ENCODE data around the gene THRB. TPM values are rescaled to one million over a fixed set of nuclear protein-coding genes. Genes with fewer than 3 reads are reported as not detected.

The THRB gene
- total RNA-seq, 1 donor from 2014 or later: 0.31 TPM

DNA sequence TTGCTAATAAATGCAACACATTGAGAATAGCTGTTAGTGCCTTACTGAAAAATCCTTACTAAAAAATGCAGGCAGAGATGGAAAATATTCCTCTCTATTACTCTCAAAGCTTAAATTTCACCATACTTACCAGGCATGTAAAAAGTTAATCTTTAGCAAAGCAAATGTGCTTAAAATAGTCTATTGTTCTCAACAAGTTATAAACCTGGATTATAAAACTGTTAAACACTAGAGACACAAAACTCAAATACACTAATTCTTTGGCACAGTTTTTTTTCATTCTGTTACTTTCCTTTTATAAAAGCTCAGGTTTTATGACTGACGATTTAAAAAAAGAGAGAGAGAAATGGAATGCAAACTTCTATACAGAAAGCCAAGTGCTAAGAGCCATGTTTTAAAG is 119.8 kb downstream of the THRB start:
- H3K4me1 Mint-ChIP-seq: no peaks in the 10 kb centered on the region
- H3K9me3 Mint-ChIP-seq: no peaks in the 10 kb centered on the region
- no peaks in the 10 kb centered on the region for H3K27me3 Mint-ChIP-seq
- no peak for DNase-seq
- POLR2A ChIA-PET: no interaction called here
- CTCF ChIA-PET: interaction anchor here (0.7 kb wide), 1 partner anchor 636 kb away, joined by 3 read pairs; no protein-coding TSS in a partner anchor
- no peak for ATAC-seq (ENCODE audit: low read depth)
- TF ChIP-seq, protein P1, sequence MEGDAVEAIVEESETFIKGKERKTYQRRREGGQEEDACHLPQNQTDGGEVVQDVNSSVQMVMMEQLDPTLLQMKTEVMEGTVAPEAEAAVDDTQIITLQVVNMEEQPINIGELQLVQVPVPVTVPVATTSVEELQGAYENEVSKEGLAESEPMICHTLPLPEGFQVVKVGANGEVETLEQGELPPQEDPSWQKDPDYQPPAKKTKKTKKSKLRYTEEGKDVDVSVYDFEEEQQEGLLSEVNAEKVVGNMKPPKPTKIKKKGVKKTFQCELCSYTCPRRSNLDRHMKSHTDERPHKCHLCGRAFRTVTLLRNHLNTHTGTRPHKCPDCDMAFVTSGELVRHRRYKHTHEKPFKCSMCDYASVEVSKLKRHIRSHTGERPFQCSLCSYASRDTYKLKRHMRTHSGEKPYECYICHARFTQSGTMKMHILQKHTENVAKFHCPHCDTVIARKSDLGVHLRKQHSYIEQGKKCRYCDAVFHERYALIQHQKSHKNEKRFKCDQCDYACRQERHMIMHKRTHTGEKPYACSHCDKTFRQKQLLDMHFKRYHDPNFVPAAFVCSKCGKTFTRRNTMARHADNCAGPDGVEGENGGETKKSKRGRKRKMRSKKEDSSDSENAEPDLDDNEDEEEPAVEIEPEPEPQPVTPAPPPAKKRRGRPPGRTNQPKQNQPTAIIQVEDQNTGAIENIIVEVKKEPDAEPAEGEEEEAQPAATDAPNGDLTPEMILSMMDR (IDR thresholded peaks at IDR 0.05): no peak
- H3K27ac Mint-ChIP-seq: no peak overlapping the region
- H3K4me3 Mint-ChIP-seq: no peak overlapping the region
- no peaks in the 10 kb centered on the region for H3K36me3 Mint-ChIP-seq (ENCODE audit: low read depth)
- intact Hi-C loops (cut with micrococcal nuclease): loop anchor here (10.0 kb wide), 1 partner anchor 210 kb away; no protein-coding TSS in a partner anchor

DNA sequence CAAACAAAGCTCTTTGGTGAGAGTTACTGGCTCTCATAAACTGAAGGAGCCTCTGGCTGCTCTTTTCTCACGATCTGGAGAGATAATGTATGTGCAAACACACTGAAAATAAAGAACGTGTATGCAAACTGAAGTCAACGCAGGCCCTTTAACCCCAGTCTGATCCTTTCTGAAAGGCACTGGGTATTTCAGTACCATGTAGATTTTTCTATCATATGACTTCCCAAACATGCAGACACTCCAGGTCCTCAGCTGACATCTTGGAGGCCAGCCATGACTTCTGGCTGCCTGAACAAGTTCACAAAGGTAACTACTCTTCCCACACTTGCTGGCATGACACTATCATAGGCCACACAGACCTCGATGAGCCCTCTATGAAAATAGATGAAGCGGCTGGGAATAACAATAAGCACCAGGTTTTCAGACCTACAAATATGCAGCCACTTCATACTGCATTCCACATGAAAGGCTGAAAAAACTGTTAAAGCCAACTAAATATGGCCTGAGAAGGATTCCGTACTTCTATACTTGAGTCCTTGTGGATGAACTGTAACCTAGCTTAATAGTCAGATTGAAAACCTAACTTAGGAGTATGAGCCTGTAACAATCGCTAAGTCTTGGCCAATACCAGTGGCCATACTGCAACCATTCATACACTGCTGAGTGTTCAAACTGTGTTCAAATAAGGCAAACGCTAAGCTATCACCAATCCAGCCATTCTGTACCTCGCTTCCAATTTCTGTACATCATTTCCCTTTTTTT is 121.3 kb downstream of the THRB start:
- CTCF ChIA-PET: no interaction called here
- Mint-ChIP-seq H3K4me3 (no peak overlapping the region), H3K27me3 (no peaks in the 10 kb centered on the region), H3K9me3 (no peaks in the 10 kb centered on the region), H3K36me3 (ENCODE audit: low read depth) (no peaks in the 10 kb centered on the region), H3K27ac (no peak overlapping the region), H3K4me1 (no peaks in the 10 kb centered on the region)
- ATAC-seq (ENCODE audit: low read depth) (no peak), DNase-seq (no peak)
- TF ChIP-seq, protein P1 (IDR thresholded peaks at IDR 0.05): no peak
- intact Hi-C loops (cut with micrococcal nuclease): loop anchor here (10.0 kb wide), 1 partner anchor 211 kb away; no protein-coding TSS in a partner anchor
- POLR2A ChIA-PET: no interaction called here

DNA sequence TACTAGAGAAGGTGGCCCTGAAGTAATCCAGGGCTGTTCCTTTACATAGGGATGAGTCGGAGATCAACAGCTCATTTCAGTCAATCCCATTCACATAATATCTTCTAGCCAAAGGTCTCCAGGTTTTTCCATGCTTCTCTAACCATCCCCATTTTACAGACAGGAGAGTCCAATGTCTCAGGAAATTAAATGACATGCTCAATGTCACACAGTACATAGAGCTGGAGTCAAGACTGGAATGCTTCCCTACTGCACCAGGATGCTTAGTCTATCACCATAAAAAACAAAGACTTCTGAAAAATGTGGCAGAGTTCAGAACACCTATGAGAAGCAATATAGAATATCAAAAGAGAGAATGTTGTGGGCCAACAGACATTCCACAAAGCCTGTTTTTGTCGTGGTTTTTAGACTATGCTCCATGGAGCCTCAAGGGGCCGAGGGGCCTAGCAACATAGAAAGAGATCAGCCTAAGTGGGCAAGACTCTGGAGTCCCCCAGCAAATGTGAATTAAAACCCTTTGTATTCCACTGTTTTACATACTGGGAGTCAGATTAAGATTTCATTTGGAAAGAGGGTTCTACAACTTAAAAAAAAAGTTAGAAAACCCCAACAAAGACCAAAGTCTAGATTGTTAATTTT is 122.0 kb downstream of the THRB start:
- CTCF ChIA-PET: no interaction called here
- DNase-seq (no peak), ATAC-seq (ENCODE audit: low read depth) (no peak)
- H3K4me3 Mint-ChIP-seq: no peak overlapping the region
- H3K27ac Mint-ChIP-seq: no peak overlapping the region
- H3K27me3 Mint-ChIP-seq: no peaks in the 10 kb centered on the region
- TF ChIP-seq, protein P1 (IDR thresholded peaks at IDR 0.05): no peak
- intact Hi-C loops (cut with micrococcal nuclease): loop anchor here (10.0 kb wide), 1 partner anchor 212 kb away; no protein-coding TSS in a partner anchor
- no peaks in the 10 kb centered on the region for H3K9me3 Mint-ChIP-seq
- no peaks in the 10 kb centered on the region for H3K4me1 Mint-ChIP-seq
- H3K36me3 Mint-ChIP-seq (ENCODE audit: low read depth): no peaks in the 10 kb centered on the region
- POLR2A ChIA-PET: no interaction called here

DNA sequence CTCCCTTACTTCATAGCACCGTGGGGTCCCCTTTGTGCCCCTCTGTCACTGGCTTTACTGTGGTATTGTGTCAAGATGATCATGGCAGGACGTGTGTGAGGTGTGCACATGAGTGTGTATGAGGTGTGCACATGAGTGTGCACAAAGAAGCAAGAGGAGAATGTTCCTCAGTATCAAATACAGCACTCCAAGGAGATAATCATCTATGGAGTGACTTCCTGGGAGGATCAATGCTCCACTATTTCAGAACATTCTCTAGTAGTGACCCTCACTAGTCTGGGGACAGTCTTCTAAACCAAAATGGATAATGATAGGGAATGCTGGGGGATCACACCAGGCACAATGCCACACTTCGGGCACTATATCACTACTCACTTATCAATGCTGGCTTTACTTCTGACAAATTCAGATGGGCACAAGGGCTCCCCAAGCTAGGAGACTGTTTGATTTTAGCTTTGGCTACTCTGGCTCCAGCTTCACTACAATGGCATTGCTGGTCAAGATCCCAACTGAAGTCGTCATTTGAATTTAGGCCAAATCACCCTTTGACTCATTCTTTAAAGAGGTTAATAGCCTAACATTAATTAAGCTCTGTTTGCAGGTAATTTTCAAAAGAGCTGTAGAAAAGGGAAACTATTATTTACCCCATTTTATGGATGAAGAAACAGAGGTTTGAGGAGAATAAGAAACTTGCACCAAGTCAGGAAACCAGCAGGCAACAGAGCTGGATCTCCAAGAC is 124.1 kb downstream of the THRB start:
- Mint-ChIP-seq H3K9me3 (no peaks in the 10 kb centered on the region), H3K4me1 (no peaks in the 10 kb centered on the region), H3K27me3 (no peaks in the 10 kb centered on the region), H3K27ac (no peak overlapping the region), H3K36me3 (ENCODE audit: low read depth) (no peaks in the 10 kb centered on the region), H3K4me3 (no peak overlapping the region)
- TF ChIP-seq, protein P1 (IDR thresholded peaks at IDR 0.05): no peak
- no peak for ATAC-seq (ENCODE audit: low read depth)
- DNase-seq: no peak
- CTCF ChIA-PET: no interaction called here
- POLR2A ChIA-PET: no interaction called here
- intact Hi-C loops (cut with micrococcal nuclease): loop anchor here (10.0 kb wide), 1 partner anchor 214 kb away; no protein-coding TSS in a partner anchor

DNA sequence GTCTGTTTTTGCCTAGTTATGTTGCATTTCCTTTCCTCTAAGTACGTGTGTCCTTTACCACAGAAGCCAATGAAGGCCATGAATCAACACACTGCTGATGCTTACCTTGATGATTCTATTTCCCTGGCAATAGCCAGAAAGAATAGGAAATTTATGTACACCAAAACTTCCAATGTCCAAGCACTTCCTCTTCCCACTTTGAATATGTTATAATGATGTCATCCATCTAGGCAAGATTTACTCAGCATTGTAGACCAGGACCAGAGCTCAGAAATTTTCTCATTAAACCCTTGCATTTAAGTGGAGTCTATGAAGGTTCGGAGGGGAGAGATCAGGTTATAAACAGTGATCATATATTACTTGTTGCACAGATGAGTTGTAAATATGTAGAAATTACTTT is 126.0 kb downstream of the THRB start:
- DNase-seq (no peak), ATAC-seq (ENCODE audit: low read depth) (no peak)
- POLR2A ChIA-PET: no interaction called here
- TF ChIP-seq, protein P1 (IDR thresholded peaks at IDR 0.05): no peak
- no peaks in the 10 kb centered on the region for H3K9me3 Mint-ChIP-seq
- H3K27me3 Mint-ChIP-seq: no peaks in the 10 kb centered on the region
- H3K27ac Mint-ChIP-seq: no peak overlapping the region
- intact Hi-C loops (cut with micrococcal nuclease): no loop called here
- no peaks in the 10 kb centered on the region for H3K4me1 Mint-ChIP-seq
- no peak overlapping the region for H3K4me3 Mint-ChIP-seq
- H3K36me3 Mint-ChIP-seq (ENCODE audit: low read depth): no peaks in the 10 kb centered on the region
- CTCF ChIA-PET: no interaction called here
